GM18517 (cell line): ENCODE results near the gene UBASH3B.

ENCODE experiments used
- ATAC-seq: cut with Tn5 transposase; IDR thresholded peaks from one replicate; pipeline ENCODE4 v1.9.1; 2021; ENCODE audit warnings: mild to moderate bottlenecking, moderate library complexity; ENCODE audit not compliant: unreplicated experiment

UBASH3B gene

DNA sequence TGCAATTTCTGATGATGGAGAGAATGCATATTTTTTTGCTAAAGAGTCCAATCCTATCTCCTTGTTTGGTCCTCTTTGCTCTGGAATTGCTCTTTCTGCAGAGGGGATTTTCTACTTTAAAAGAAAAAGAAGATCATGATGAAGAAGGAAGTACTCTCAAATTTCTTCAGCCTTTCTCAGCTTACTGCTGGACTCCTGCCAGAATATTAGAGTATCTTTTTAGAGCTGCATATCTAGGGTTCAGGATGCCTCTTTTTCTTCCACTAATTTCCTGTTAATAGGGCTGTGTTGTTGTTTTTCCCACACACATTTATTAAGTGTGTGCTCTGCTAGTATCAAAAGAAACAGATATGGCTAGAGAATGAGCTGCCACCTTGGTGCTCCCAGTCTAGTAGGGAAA, 18.2 kb downstream of the UBASH3B start:
- no peak for ATAC-seq

DNA sequence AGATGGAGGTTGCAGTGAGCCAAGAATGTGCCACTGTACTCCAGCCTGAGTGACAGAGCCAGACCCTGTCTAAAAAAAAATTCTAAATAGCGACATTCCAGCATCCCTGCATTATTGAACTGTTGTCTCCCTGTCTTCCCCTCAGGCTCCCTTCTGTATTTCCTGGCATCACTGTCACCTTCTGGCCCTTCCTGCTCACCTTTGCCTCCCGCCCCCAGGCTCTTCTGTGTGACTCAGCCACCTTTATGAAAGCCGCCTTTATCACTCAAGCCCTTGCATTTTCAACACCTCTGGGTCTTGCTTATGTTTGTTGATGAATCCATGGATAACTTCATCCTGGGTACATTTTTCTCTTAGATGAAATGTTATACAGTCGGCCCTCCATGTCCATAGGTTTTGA, 21.1 kb downstream of the UBASH3B start:
- ATAC-seq: no peak

DNA sequence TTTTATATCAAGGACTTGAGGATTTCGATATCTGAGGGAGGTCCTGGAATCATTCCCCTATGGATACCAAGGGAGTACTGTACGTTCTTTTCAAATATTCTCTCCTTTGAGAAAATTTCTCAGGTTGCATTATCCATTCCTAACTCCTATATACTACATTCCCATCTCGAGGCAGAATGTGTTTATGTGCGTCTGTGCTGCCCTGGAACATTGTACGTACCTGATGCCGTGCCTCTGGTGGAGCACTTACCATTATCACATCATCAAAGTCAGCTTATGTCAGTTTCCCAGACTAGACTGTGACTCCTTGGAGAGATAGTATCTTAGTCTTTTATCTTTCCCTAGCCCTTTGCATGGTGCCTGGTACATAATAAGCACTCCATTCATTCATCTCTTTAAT, 21.7 kb downstream of the UBASH3B start:
- ATAC-seq: no peak

DNA sequence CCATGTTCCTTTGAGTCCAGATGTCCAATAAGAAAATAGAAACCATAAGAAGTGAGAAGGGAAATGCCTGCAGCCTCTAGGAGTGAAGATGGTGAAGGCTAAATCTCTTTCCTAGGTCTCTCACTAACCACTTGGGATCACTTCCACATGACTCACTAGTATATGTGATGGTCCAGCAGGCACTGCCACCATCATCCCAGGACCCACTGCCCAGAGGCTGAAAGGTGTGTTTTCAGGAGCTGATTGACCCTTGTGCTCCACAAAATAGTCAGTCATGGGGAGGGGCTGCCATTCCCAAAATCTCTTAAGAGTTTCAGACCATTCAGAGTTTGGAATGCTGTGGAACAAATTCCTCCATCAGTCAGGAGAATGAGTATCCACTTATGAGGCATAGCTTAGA, 22.9 kb downstream of the UBASH3B start:
- ATAC-seq: no peak

DNA sequence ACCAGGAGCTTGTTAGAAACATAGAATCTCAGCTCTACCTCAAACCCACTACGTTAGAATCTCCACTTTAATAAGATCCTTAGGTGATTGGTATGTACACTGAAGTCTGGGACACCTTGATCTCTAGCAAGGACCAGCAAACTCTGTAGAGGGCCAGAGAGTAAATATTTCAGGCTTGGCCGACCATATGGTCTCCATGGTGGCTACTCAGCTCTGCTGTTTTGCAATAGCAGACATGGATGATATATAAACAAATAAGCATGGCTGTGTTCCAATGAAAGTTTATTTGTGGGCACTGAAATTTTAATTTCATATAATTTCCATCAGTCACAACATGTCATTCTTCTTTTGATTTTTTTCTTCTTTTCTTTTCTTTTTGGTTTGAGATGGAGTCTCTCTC, 23.9 kb downstream of the UBASH3B start:
- no peak for ATAC-seq

DNA sequence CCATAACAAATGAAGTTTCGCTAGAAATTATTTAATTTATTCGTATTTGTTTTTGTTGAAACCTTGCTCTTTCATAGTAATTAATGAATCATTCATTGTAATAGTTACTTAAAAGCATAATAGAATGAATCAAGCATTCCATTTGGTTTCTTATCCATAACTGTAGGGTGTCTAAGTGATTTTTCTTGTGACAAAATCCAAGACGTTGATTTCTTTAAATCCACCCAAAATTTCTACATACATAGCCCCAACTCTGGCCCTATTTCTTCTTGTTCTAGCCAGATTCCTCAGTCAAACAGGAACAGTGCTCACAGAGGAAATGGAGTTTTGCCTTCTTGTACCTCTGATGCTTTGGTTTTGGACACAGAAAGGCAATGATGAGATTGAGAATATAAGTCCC, 25.5 kb downstream of the UBASH3B start:
- no peak for ATAC-seq

DNA sequence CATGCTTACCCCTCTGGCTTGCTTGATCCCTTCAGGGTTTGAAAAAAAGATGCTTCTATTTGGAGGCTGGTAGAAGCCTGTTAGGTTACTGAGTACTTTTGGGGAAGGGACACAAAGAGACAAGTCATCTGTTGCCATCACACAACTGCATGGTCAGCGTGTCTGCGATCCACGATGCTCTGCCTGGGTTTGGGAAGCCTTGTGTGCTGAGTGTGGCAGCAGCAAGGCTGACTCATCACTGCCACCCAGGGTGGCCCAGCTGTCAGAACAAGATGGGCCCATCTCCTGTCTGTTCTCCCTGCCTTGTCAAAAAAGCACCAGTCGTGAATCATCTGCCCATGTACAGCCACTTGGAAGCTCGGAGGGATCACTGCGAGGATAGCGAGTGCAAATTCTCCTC, 26.2 kb downstream of the UBASH3B start:
- ATAC-seq: no peak

DNA sequence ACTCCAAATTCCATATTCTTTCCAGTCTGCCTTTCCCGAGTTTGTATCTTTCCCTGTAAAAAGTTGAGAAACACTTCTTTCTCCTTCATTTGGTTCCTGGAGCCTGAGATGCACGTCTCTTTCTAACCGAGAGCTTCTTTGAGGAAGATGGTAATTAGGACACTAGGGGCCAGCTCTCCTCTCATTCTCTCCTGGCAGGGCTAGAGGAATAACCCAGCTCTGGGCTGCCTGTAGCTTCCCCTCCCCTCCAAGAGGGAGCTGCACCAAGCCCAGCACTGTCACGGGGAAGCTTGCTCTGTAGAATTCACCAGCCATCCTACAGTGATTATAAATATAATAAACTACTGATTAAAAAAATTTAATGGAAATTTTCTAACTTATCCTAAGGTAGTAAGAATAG, 26.9 kb downstream of the UBASH3B start:
- ATAC-seq: no peak

DNA sequence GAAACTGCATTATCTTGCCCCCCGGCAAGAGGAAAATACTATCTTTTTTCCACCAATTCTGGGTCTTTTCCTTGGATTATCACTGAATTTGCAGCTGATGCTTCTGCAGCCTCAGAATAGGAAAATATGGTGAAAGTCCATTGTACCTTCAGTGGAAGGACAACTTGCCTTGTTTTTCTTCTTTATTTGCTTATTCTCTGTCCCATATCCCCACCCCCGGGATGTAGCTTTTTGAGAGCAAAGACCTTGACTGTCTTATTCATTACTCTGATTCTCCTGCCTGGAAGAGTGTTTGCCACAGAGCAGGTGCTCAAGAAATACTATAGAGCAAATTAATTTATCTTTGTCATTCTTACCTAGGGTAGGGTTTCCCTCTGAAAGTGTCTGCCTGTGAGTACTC, 29.5 kb downstream of the UBASH3B start:
- ATAC-seq: no peak

DNA sequence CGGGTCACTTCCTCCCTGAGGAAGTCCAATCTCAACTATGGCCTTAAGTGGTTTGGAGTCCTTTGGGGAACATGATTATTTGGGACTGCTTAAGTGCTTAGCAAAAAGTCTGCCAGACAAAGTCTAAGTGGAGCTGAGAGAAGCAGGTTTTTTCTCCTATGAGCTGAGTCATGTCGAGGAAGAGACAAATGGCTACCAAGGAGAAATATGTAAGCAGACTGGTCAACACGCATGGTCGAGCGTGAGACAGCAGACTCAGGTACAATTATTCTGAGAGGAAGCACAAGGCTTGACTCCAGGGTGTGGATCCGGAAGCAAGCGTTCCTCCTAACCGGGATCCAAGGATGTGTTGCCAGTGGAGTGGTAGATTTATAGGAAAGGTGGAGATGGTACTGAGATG, 30.6 kb downstream of the UBASH3B start:
- ATAC-seq: no peak

DNA sequence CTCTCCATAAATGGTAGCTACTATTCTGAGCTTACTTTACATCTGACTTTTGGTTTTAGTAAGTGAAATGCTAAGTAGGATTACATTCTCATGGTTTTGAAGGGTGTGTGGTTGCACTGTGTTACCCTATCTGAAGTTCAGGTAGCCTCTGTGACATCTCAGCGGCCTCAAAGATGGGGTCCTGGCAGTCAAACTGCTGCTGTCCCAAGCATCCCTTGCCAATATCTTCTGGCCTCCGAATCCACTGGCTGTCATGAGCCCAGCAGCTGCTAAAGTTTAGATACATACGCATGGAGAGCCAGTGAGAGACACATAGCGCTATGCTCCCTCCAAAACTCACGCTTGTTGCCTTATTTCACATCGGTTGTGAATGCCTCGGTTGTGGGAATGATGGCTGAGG, 34.9 kb downstream of the UBASH3B start:
- no peak for ATAC-seq

DNA sequence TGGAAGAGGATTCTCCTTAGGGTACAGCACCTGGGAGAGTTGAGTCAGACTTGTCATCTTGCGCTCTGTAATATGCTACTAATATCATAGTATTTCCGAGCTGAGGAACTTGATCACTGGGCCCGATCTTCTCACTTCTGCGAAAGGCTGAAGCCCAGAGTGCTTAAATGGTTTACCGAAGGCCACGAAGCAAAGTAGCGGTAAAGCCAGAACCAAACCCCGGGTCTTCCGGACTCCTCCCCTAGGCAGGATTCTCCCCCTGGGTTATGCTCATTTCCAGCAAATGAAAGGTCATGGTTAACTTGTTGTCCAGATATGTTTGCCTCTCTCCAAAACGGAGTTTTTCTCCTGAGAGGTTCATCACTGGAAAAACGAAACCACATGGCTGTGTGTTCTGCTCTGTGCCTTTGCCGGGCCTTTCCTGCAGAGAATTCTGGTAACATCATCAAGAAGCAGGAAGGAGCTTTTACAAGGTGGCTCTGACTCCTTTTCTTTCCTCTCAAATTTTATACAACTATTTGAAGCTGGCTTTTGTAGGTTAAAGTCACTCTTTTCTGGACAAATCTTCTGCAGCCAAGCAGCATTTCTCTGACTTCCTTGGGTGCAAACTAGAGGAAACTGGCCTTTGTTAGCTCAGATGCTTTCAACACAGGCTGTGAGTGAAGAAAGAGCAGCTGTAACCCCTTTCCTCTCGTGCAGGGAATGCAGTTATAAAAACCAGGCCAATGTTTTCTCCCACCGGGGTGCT, 35.5 kb downstream of the UBASH3B start:
- ATAC-seq: no peak

DNA sequence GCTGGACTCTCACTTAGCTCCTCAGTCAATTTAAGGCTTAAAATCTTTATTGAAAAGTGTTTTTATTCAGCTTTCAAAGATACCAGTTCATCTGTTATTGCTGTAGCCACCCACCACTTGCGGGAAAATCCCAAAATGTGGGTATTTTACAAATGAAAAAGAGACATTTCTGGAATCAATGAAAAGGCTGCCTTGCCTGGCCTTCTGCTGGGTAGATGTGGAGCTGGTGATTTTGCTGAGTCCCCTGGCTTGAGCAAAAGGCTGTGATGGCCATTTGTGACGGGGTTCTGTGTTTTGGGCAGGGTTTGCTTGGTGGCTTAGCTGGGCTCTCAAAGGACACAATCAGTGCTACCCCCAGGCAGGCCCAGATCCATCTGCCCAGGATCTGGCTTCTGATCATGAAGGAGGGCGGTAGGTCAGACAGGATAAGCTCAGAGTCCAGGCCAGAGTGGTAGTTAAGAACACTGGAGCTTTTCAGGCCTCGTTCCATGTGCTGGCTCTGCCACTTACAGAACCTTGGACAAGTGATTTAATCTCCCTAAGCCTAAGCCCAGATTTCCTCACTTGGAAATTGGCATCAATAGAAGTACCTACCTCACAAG, 36.1 kb downstream of the UBASH3B start:
- no peak for ATAC-seq

DNA sequence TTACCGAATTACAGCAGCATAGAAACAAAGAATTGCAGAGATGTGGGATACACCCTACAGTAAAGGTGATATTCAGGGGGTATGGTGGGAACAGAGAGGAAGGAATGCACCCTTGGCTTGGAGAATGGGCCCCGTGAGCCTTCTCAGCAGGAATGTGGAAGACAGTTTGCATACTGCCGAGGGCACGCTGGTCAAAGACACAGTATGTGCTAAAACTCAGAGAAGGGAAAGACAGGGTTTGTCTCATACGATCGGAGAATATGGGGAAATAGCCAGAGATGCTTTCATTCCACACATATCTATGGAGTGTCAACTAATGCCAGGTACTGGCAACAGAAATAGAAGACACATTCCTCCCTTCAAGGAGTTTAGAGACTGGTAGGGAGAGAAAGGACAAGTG, 36.9 kb downstream of the UBASH3B start:
- ATAC-seq: no peak

DNA sequence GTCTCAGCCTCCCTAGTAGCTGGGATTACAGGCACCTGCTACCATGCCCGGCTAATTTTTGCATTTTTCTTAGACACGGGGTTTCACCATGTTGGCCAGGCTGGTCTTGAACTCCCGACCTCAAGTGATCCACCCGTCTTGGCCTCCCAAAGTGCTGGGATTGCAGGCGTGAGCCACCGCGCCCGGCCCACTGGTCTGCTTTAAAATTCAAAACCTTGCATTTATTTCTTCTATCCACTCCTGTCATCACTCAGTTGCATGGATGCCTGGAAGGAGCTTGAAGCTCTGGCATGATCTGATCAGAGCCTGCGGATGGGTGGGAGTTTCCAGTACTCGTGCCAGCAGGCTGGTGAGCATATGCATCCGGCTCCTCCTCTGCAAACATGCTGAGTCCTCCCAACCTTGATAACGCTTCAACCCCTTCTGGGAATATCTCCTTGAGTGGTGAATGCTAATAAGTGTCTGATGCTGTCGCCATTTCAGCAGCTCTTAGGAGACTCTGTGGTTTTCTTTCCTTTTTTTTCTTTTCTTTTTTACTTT, 39.6 kb downstream of the UBASH3B start:
- no peak for ATAC-seq

DNA sequence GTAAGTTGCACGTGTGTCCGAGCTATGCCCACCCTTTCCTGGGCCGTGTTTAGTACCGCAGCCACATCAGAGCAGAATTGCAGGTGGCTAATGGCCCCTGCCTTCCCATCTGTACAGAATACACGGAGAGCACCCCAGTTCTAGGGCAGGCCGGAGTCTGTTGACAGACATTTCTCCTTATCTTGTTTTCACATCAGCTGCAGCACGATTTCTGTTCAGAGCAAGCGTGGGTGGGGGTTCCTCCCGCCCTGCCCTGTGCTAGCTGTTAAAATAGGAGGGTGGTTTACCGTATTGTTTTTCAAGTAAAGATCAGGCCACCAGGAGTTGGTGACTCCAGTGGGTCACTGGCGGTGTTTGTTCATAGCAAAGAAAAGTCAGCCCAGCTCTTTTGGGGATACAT, 41.1 kb downstream of the UBASH3B start:
- ATAC-seq: peak; percentile 68

DNA sequence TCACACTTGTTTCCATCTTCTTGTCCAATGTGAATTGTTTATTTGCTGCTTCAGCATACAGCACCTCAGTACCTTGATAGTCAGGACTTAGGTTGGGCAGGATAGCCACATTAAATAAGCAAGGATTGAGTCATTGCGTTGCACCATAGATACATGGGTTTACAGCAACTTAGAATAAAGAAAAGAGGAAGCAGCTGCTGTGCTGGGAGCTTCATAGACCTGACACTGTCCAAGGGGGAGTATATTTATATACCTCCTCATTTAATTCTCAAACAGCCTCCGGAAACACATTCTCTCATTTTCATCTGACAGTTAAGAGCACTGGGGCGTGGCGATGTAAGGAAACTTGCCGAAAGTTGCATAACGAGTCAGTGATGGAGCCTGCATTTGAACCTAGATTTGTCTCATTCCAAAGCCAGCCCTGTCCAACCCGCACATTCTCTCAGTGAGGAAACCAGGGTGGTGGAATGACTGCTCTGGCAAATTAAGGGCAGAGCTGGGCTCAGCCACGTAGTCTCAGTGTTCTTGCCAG, 42.2 kb downstream of the UBASH3B start:
- peak; percentile 76 for ATAC-seq

DNA sequence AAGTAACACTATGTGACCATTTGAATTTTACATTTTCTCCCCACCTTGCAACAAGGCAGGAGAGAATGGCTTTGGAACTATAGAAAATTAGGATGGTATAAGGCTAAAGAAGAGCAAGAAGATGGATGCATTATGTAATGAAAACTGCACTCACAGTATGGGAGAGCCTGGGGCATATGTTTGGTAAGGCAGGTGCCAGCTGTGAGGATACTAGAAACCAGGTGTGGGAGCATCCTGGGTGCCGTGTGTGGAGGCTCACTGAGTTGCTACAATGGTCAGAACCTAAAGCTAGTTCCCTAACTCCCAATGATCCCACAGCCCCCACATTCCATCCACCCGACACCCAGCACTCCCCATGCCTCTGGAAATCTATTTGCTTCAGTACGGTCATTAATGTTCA, 42.9 kb downstream of the UBASH3B start:
- ATAC-seq: no peak

DNA sequence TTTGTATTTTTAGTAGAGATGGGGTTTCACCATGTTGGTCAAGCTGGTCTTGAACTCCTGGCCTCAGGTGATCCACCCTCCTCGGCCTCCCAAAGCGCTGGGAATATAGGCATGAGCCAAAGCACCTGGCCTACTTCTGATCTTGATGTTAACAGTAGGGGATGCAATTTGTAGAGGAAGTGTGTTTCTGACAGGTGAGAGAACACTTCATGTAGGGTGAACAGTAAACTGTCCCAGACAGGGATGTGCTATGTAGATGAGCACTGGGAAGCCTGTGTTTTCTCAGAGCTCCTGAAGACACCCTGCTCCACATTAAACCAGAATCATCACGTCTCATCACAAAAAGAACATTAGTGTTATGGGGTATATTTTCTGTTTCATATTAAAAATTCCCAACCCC, 45.1 kb downstream of the UBASH3B start:
- ATAC-seq: no peak

DNA sequence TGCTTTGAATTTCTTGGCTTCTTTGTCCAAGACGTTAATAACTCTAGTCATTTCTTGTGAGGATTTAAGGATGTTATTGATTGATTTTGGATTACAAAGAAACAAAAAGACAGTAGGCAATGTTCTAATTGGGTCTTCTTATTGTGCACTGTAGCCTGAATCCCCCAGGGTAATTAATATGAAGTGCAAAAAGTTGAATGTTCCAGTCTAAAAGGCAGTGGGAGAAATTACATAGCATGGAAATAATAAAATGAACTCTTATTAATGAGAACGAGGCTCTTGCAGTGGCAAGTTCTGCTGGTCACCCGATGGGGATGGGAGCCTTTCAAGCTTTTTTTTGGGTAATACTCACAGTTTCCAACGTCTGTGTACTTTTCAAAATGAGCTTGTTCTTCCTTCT, 45.6 kb downstream of the UBASH3B start:
- ATAC-seq: no peak

DNA sequence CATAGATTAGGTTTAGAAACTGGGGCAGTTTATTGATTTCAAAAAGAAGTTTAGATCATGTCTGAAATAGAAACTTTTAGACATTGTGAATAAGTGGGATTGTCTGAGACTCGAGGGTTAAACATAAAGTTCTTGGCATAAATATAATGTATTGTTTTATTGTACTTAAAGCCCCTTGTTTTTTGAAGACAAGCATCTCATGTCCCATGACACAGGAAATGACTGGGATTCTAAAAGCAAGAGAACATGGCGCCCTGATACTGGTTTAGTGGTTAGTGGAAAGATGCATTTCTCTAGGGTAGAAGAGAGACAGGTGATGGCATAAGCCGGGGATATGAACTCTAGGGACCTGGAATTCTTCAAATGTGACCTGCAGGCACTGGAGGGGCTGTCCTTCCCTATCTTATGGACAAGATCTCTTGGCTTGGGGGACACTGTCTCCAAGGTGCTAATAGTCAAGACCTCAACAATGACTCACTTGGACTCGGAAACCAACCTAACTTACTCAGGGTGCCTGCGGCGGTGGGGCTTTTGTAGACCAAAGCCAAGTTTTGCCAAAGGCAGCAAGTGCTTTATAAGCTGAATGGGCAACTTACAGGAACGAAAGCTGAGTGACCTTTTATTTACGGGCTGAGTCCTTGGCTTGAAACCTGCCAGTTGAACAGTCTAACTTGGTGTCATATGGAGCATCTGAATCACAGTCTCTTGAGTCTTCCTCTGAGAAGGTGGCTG, 48.2 kb downstream of the UBASH3B start:
- ATAC-seq: no peak

DNA sequence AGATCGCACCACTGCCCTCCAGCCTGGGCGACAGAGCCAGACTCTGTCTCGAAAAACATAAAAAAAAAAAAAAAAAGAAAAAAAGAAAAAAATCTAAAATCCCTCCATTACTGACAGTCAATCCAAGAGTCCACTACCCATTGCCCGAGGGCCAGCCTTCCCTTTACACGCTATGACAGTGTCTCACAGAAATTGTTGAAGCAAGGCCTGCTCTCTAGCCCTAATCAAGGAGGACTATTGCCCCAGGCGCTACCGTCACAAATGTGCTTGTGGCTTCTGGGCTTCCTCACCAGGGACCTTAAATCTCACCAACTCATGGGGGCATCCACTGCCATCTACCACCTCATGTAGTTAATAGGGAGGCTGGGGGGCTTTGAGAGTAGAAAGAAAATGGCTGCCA, 49.9 kb downstream of the UBASH3B start:
- ATAC-seq: no peak
